ENCODE data around the gene RAB9A.

Gene RAB9A

DNA sequence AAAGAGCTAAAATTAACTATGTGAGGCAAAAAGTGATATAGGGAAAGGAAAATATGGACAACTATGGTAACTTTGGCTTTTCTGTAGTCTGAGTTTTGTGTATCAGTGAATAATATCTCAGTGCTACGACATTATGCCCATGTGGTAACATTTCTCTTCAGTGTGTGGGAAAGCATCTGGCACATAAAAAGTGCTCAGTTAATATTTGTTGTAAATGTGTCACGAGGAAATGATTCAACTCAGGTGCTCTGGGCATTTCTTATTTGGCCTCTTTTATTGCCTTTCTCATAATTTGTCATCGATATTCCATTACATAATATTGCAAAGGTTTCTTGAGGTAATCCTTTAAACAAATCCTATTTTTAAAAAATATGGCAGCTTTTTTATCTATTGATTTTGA, 63.2 kb downstream of the RAB9A start:
- H3K4me3 ChIP-seq = no peak overlapping the region
- H3K27ac ChIP-seq = no peak overlapping the region
- DNase-seq (ENCODE audit: low read depth, low spot score) = no peak
- TF ChIP-seq FOXP2 (optimal IDR thresholded peaks at IDR 0.05; ENCODE audit: control extremely low read depth, extremely low read length, insufficient read depth) (no peak), EZH2 (IDR thresholded peaks at IDR 0.05) (no peak), POLR2AphosphoS5 (IDR thresholded peaks at IDR 0.05; ENCODE audit: borderline replicate concordance, low read depth, low read length) (no peak)
- H3K9ac ChIP-seq (ENCODE audit: insufficient read length) = no peak overlapping the region
- no peaks in the 10 kb centered on the region for H3K9me3 ChIP-seq (ENCODE audit: low read depth, low read length)
- peaks cover 52% of the 10 kb centered on the region for H3K36me3 ChIP-seq (ENCODE audit: insufficient read depth, low read length)

DNA sequence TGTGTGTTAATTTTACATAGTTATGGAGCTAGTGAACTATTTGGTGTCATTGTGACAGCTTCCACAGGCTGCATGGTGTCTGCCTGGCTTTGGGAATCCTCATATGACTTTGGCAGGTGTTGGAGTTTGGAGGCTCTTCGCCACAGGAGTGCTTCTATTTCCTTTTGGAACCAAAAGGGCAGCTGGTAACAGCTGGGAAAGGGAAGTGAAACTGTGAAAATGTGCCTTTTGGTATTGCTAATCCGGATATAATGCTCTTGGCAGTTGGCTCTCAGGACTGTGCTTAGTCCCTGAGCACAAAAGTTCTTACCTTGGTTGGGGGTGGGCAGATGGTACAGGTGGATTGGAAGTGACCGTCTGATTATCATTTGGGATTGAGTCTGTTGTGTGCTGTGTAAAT, 63.7 kb downstream of the RAB9A start:
- peaks cover 50% of the 10 kb centered on the region for H3K36me3 ChIP-seq (ENCODE audit: insufficient read depth, low read length)
- H3K4me3 ChIP-seq = no peak overlapping the region
- no peaks in the 10 kb centered on the region for H3K9me3 ChIP-seq (ENCODE audit: low read depth, low read length)
- H3K27ac ChIP-seq = no peak overlapping the region
- TF ChIP-seq EZH2 (IDR thresholded peaks at IDR 0.05) = no peak
- TF ChIP-seq FOXP2 (optimal IDR thresholded peaks at IDR 0.05; ENCODE audit: control extremely low read depth, extremely low read length, insufficient read depth) = no peak
- no peak for TF ChIP-seq POLR2AphosphoS5 (IDR thresholded peaks at IDR 0.05; ENCODE audit: borderline replicate concordance, low read depth, low read length)
- no peak overlapping the region for H3K9ac ChIP-seq (ENCODE audit: insufficient read length)
- DNase-seq (ENCODE audit: low read depth, low spot score) = no peak

DNA sequence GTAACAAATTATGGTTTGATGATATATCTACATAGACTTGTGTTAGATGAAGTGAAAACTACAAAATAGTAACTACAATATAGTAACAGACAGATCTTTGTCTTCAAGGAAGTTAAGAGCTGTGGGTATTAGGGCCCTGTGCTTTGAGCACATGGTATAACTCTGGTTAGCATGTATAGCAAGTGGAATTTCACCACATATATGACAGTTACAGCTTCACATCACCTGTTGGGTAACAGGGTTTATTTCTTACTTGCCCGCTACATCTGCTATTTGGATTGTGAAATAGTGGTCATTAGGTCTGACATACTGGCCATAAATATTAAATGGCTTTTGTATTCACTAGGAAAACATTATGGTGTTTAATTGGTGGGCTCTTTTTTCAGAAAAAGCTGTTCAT, 65.8 kb downstream of the RAB9A start:
- Histone ChIP-seq H3K4me3 (no peak overlapping the region), H3K27ac (no peak overlapping the region), H3K36me3 (ENCODE audit: insufficient read depth, low read length) (peaks cover 59% of the 10 kb centered on the region), H3K9ac (ENCODE audit: insufficient read length) (no peak overlapping the region), H3K9me3 (ENCODE audit: low read depth, low read length) (no peaks in the 10 kb centered on the region)
- no peak for DNase-seq (ENCODE audit: low read depth, low spot score)
- no peak for TF ChIP-seq EZH2 (IDR thresholded peaks at IDR 0.05)
- TF ChIP-seq POLR2AphosphoS5 (IDR thresholded peaks at IDR 0.05; ENCODE audit: borderline replicate concordance, low read depth, low read length) = no peak
- TF ChIP-seq FOXP2 (optimal IDR thresholded peaks at IDR 0.05; ENCODE audit: control extremely low read depth, extremely low read length, insufficient read depth) = no peak

DNA sequence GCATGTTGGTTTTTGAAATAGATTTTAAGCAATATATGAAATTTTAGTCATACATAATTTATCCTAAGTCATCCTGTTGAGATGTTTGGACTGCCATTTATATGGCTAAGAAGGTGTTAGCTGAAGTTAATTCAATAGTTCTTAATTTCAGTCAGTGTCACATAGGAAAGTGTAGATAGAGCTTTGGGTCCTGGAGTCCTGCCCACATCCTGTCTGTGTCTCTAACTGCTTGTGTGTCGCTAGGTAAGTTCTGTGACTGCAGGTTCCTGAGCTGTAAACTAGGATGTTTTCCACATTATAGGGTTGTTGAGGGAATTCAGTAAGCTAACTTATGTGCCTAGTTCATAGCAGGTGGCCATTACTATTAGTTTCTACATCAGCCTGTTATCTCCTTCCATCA, 66.3 kb downstream of the RAB9A start:
- no peak for TF ChIP-seq POLR2AphosphoS5 (IDR thresholded peaks at IDR 0.05; ENCODE audit: borderline replicate concordance, low read depth, low read length)
- no peak for TF ChIP-seq FOXP2 (optimal IDR thresholded peaks at IDR 0.05; ENCODE audit: control extremely low read depth, extremely low read length, insufficient read depth)
- TF ChIP-seq EZH2 (IDR thresholded peaks at IDR 0.05) = no peak
- peaks cover 59% of the 10 kb centered on the region for H3K36me3 ChIP-seq (ENCODE audit: insufficient read depth, low read length)
- no peak overlapping the region for H3K27ac ChIP-seq
- H3K9me3 ChIP-seq (ENCODE audit: low read depth, low read length) = no peaks in the 10 kb centered on the region
- no peak overlapping the region for H3K9ac ChIP-seq (ENCODE audit: insufficient read length)
- H3K4me3 ChIP-seq = no peak overlapping the region
- DNase-seq (ENCODE audit: low read depth, low spot score) = no peak

DNA sequence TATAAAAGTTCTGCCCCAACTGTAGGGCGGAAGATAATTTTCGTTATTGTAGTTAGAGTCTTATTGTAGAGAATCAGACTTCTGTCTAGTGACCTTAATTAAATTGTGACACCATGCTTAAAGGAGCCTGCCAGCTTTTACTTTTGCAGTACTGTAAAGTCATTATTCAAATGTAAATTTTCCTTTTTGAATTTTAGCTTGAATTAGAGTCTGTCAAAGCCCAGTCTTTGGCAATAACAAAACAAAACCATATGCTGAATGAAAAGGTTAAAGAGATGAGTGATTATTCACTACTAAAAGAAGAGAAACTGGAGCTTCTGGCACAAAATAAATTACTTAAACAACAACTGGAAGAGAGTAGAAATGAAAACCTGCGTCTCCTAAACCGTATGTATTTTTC, 67.5 kb downstream of the RAB9A start:
- TF ChIP-seq FOXP2 (optimal IDR thresholded peaks at IDR 0.05; ENCODE audit: control extremely low read depth, extremely low read length, insufficient read depth) (no peak), POLR2AphosphoS5 (IDR thresholded peaks at IDR 0.05; ENCODE audit: borderline replicate concordance, low read depth, low read length) (no peak), EZH2 (IDR thresholded peaks at IDR 0.05) (no peak)
- DNase-seq (ENCODE audit: low read depth, low spot score) = no peak
- Histone ChIP-seq H3K9me3 (ENCODE audit: low read depth, low read length) (no peaks in the 10 kb centered on the region), H3K27ac (no peak overlapping the region), H3K4me3 (no peak overlapping the region), H3K9ac (ENCODE audit: insufficient read length) (no peak overlapping the region), H3K36me3 (ENCODE audit: insufficient read depth, low read length) (peaks cover 61% of the 10 kb centered on the region)

DNA sequence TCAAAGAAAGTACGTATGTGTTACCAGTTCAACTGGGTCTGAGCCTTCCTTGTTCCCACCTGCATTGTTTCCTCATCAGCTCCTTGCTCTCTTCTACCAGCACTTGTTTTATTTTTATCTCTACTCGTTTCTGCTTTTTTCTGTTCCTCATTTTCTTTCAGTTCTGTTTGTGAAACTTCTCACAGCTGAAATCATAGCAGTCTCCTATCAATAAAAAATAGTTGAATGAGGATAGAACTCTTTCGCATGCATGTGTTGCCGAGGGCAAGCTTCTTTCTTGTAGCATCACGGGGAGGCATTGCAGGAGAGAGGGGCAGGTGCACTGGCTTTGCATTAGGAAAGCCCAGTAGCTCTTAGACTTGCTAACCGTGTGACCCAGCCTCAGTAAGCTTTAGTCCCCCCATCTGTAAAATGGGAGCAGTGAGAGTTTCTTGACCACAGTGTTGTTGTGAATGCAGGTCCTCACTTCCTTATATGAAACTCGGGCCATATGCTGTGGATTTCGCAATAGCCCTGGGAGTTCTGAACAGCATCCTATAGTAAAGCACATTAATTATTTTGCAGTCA, 70.3 kb downstream of the RAB9A start:
- H3K4me3 ChIP-seq = no peak overlapping the region
- TF ChIP-seq EZH2 (IDR thresholded peaks at IDR 0.05) = no peak
- TF ChIP-seq FOXP2 (optimal IDR thresholded peaks at IDR 0.05; ENCODE audit: control extremely low read depth, extremely low read length, insufficient read depth) = no peak
- TF ChIP-seq POLR2AphosphoS5 (IDR thresholded peaks at IDR 0.05; ENCODE audit: borderline replicate concordance, low read depth, low read length) = no peak
- no peak for DNase-seq (ENCODE audit: low read depth, low spot score)
- H3K9ac ChIP-seq (ENCODE audit: insufficient read length) = no peak overlapping the region
- H3K9me3 ChIP-seq (ENCODE audit: low read depth, low read length) = no peaks in the 10 kb centered on the region
- no peak overlapping the region for H3K27ac ChIP-seq
- H3K36me3 ChIP-seq (ENCODE audit: insufficient read depth, low read length) = peaks cover 66% of the 10 kb centered on the region
